B cell (primary cell): Measurements from ENCODE around the gene BIK. TPM values are rescaled to one million over a fixed set of nuclear protein-coding genes. Genes with fewer than 3 reads are reported as not detected.

Source experiments
- ATAC-seq: fragments of 200-7000 bp; cut with Tn5 transposase; one replicate; pipeline ENCODE4 v1.10.0; 2021; ENCODE audit warnings: low read depth, mild to moderate bottlenecking, moderate number of reproducible peaks, moderate library complexity
- CTCF ChIA-PET: fragments of 350-600 bp; sonication (Branson Sonifier 250); formaldehyde crosslinking; loops from one replicate; lab custom pipeline; 2021; ENCODE audit warnings: antibody characterized with exemption, inconsistent platforms; lab: Charles Lee
- POLR2A ChIA-PET: fragments of 350-600 bp; sonication (Branson Sonifier 250); formaldehyde crosslinking; loops from one replicate; lab custom pipeline; 2021; ENCODE audit warnings: antibody characterized with exemption; lab: Charles Lee
- DNase-seq: peaks from one replicate; pipeline ENCODE4 v3.0.0; 2013
- H2AFZ ChIP-seq: 2 replicates; pipeline ENCODE4 v1.6.1; 2012; ENCODE audit warnings: mild to moderate bottlenecking, low read depth, low read length; ENCODE audit not compliant: insufficient read depth, poor library complexity, severe bottlenecking
- H3K27ac ChIP-seq, 2 donors: 1 replicate in 1 of 2; 2 replicates in 1 of 2; pipeline ENCODE4 v1.5.1; 2012 to 2013; ENCODE audit warnings: low read length in 2 of 2, mild to moderate bottlenecking in 2 of 2, moderate library complexity in 1 of 2
- H3K27me3 ChIP-seq, 4 experiments: fragments of 200-600 bp in 1 of 4; sonication (generic) in 1 of 4; replicated peaks in 1 of 4; 1 replicate in 2 of 4; 2 replicates in 2 of 4; pipeline versions ENCODE4 v1.6.1 to v1.7.0; 2013 to 2016; ENCODE audit warnings: low read length in 3 of 4, mild to moderate bottlenecking in 2 of 4, mixed read lengths in 1 of 4, moderate library complexity in 1 of 4; ENCODE audit not compliant: insufficient read depth in 4 of 4, control insufficient read depth in 3 of 4; ENCODE audit errors: control extremely low read depth in 1 of 4
- H3K36me3 ChIP-seq, 2 experiments: replicated peaks in 1 of 2; 1 replicate in 1 of 2; 2 replicates in 1 of 2; pipeline versions ENCODE4 v1.6.1 to v1.7.1; 2013; ENCODE audit warnings: low read length in 1 of 2; ENCODE audit not compliant: insufficient read depth in 2 of 2, control insufficient read depth in 1 of 2; ENCODE audit errors: control extremely low read depth in 1 of 2, extremely low read depth in 1 of 2
- H3K4me1 ChIP-seq, 2 donors: fragments of 200-600 bp in 1 of 2; sonication (generic) in 1 of 2; 1 replicate in 1 of 2; 2 replicates in 1 of 2; pipeline versions ENCODE4 v1.5.1 to v1.6.1; 2013 to 2017; ENCODE audit warnings: low read length in 2 of 2; ENCODE audit not compliant: control insufficient read depth in 2 of 2, insufficient read depth in 2 of 2
- H3K4me2 ChIP-seq: replicated peaks from 2 replicates; pipeline ENCODE3; 2012; ENCODE audit warnings: mild to moderate bottlenecking, low read depth, low read length; ENCODE audit not compliant: poor library complexity, severe bottlenecking
- H3K4me3 ChIP-seq, 5 experiments: fragments of 200-600 bp in 1 of 5; sonication (generic) in 1 of 5; 1 replicate in 3 of 5; 2 replicates in 2 of 5; pipeline versions ENCODE4 v1.5.1 to v1.7.0; 2011 to 2016; ENCODE audit warnings: low read length in 4 of 5, mild to moderate bottlenecking in 4 of 5, low read depth in 2 of 5, control low read depth in 1 of 5, moderate library complexity in 1 of 5; ENCODE audit not compliant: insufficient read depth in 1 of 5; ENCODE audit errors: control extremely low read depth in 1 of 5, extremely low read depth in 1 of 5
- H3K79me2 ChIP-seq: fragments of 200-600 bp; sonication (generic); one replicate; pipeline ENCODE4 v1.6.0; 2016; ENCODE audit warnings: low read length; ENCODE audit not compliant: control insufficient read depth, insufficient read depth
- H3K9ac ChIP-seq: fragments of 200-600 bp; sonication (generic); 2 replicates; pipeline ENCODE4 v1.6.1; 2017; ENCODE audit warnings: mild to moderate bottlenecking, low read length, moderate library complexity
- H3K9me3 ChIP-seq, 3 donors: one replicate each; pipeline versions ENCODE4 v1.6.1 to v1.7.1; 2013; ENCODE audit warnings: low read length in 2 of 3; ENCODE audit not compliant: control insufficient read depth in 2 of 3, insufficient read depth in 1 of 3; ENCODE audit errors: control extremely low read depth in 1 of 3
- H4K20me1 ChIP-seq: 2 replicates; pipeline ENCODE4 v1.6.0; 2012; ENCODE audit warnings: mild to moderate bottlenecking, low read length; ENCODE audit not compliant: insufficient read depth, control insufficient read depth, poor library complexity, severe bottlenecking
- H3K27ac Mint-ChIP-seq: one replicate; pipeline ENCODE4 v1.8.0; 2021; ENCODE audit warnings: mixed read lengths
- H3K27me3 Mint-ChIP-seq: one replicate; pipeline ENCODE4 v1.8.0; 2021; ENCODE audit warnings: mixed read lengths
- H3K4me1 Mint-ChIP-seq: one replicate; pipeline ENCODE4 v1.8.0; 2021; ENCODE audit warnings: mixed read lengths
- H3K4me3 Mint-ChIP-seq: one replicate; pipeline ENCODE4 v1.8.0; 2021; ENCODE audit warnings: mixed read lengths
- H3K9me3 Mint-ChIP-seq: one replicate; pipeline ENCODE4 v1.8.0; 2022; ENCODE audit warnings: mixed read lengths; ENCODE audit not compliant: insufficient read depth
- EZH2 ChIP-seq: IDR thresholded peaks from 2 replicates; pipeline ENCODE4 v1.6.1; 2012; ENCODE audit warnings: borderline replicate concordance, low read depth, mild to moderate bottlenecking, moderate library complexity, low read length; ENCODE audit not compliant: insufficient read depth, poor library complexity, severe bottlenecking
- WGBS: methylation state at CpG from one replicate; pipeline ENCODE4 v1.1.5; 2013; ENCODE audit warnings: missing lambda C conversion rate; ENCODE audit not compliant: insufficient coverage; 5-methylcytosine and 5-hydroxymethylcytosine counted together
- intact Hi-C: fragments of 100-400 bp; cut with micrococcal nuclease; formaldehyde crosslinking; loops from one replicate; pipeline ENCODE4 v1.10.0; 2022
- polyA plus RNA-seq: library from polyadenylated mRNA; depleted of rRNA; stranded (reverse); fragments of >200 nt; gene quantifications from 2 replicates; pipeline ENCODE4 v1.2.3, GENCODE V29; 2012
- total RNA-seq, 2 donors: library from RNA; stranded (reverse); fragments of 120-200 nt in 1 of 2; gene quantifications; 1 replicate in 1 of 2; 2 replicates in 1 of 2; pipeline versions ENCODE4 v1.2.3 to v1.2.4, GENCODE V29; 2013 to 2022
- TF ChIP-seq, protein P1 (sequence below): fragments of 200-600 bp; IDR thresholded peaks from one replicate; pipeline ENCODE4 v1.8.0; 2022; ENCODE audit warnings: antibody characterized with exemption, mild to moderate bottlenecking

The BIK gene
- total and polyA plus RNA-seq, 2 donors (not counting 1 experiment from before 2014, with no cell fraction given): 1.3 to 2.7 TPM

DNA sequence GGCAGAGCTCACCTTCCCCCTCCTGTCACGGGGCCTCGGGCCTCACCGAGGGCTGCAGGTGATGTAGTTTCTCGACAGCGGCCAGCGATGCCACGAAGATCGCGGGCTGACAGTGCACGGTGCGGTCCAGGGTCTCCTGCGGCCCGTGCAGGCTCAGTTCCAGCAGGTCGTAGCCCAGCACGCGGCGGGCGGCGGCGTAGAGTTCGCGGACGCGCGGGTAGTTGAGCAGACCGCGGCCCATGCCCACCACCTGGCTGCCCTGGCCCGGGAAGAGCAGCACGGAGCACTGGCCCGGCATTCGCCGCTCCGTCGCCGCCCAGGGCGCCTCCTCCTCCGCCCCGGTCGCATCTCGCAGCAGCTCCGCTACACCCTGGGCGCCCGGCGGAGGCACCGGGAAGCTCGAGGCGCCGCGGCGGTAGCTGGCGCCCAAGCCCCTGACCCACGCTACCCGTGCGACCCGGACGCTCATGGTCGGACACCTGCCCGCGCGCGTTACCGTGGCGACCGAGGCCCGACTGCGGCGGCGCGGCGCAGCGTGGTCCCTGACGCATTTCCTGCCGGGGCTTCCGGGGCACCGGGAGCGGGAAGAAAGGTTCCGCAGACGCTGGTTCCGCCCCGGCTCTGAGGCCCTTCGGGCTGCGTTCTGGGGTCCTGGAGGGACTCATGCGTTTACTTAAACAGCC, 32.5 kb downstream of the BIK start, which contains the start of gene MCAT:
TSS of gene MCAT (minus strand) at position 519 of the 683 bp plus-strand sequence. CDS start at position 469, 50 bp downstream.
- POLR2A ChIA-PET: interaction anchor here (0.7 to 1.3 kb wide), 4 partner anchors 9 to 528 kb away, joined by 3 to 5 read pairs (median 3); partner anchors contain the start of gene POLDIP3
- Histone ChIP-seq H3K27ac (peak within 1 kb of the TSS; percentile 71 to 92), H3K9ac (peak within 1 kb of the TSS; percentile 79), H3K36me3 (peaks cover 0 to under 1% of the 10 kb centered on the region in 2 experiments), H4K20me1 (no peaks in the 10 kb centered on the region), H3K4me3 (peak within 1 kb of the TSS; percentile 22 to 81 (median 64)), H3K27me3 (no peaks in the 10 kb centered on the region), H3K4me1 (peaks cover 26 to 41% of the 10 kb centered on the region in 2 donors), H3K9me3 (no peaks in the 10 kb centered on the region), H3K79me2 (peaks cover 11% of the 10 kb centered on the region), H2AFZ (peak within 1 kb of the TSS; percentile 82), H3K4me2 (peak within 1 kb of the TSS; percentile 93)
- Mint-ChIP-seq H3K9me3 (no peaks in the 10 kb centered on the region), H3K4me3 (peak within 1 kb of the TSS; percentile 91), H3K27ac (peak within 1 kb of the TSS; percentile 96), H3K27me3 (no peaks in the 10 kb centered on the region), H3K4me1 (peaks cover 33% of the 10 kb centered on the region)
- CTCF ChIA-PET: interaction anchor here (2.1 kb wide), 1 partner anchor 10 kb away, joined by 5 read pairs; no protein-coding TSS in a partner anchor
- intact Hi-C loops: no loop called here
- ATAC-seq (peak; percentile 85), DNase-seq (peak; percentile 88)
- TF ChIP-seq, protein P1, sequence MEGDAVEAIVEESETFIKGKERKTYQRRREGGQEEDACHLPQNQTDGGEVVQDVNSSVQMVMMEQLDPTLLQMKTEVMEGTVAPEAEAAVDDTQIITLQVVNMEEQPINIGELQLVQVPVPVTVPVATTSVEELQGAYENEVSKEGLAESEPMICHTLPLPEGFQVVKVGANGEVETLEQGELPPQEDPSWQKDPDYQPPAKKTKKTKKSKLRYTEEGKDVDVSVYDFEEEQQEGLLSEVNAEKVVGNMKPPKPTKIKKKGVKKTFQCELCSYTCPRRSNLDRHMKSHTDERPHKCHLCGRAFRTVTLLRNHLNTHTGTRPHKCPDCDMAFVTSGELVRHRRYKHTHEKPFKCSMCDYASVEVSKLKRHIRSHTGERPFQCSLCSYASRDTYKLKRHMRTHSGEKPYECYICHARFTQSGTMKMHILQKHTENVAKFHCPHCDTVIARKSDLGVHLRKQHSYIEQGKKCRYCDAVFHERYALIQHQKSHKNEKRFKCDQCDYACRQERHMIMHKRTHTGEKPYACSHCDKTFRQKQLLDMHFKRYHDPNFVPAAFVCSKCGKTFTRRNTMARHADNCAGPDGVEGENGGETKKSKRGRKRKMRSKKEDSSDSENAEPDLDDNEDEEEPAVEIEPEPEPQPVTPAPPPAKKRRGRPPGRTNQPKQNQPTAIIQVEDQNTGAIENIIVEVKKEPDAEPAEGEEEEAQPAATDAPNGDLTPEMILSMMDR: no peak
- TF ChIP-seq EZH2: no peak
- WGBS: under 1% methylated on average over 83 of the region's 83 CpGs

DNA sequence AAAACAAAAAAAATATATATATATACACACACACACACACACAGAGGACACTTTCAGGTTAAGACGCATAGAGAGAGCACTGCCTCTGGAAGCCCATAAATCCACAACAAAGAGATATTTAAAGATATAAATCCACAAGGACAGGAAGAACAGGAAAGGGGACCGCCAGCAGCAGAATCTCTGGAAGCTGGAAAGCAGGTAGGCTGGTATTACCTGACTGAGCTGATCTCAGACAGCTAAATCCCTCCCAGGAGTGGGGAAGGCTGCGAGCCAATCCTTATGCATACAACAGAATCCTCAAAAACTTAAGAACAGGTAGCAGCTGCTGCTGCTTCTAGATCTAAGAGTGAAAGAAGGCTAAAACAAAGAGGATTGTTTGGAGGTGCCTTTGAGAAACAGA, 34.4 kb downstream of the BIK start:
- no peak overlapping the region for H3K4me2 ChIP-seq
- peaks cover 37 to 54% of the 10 kb centered on the region in 2 donors for H3K4me1 ChIP-seq
- CTCF ChIA-PET: interaction anchor here (1.1 kb wide), 1 partner anchor 9 kb away, joined by 3 read pairs; no protein-coding TSS in a partner anchor
- TF ChIP-seq EZH2: no peak
- TF ChIP-seq, protein P1: no peak
- no peak overlapping the region for H3K4me3 ChIP-seq
- no CpG with 5 or more reads among the region's 3 CpGs for WGBS
- Mint-ChIP-seq H3K27ac (no peak overlapping the region), H3K27me3 (no peaks in the 10 kb centered on the region), H3K4me1 (peaks cover 40% of the 10 kb centered on the region), H3K9me3 (no peaks in the 10 kb centered on the region), H3K4me3 (peak overlapping the region; percentile 13)
- no peak overlapping the region for H3K9ac ChIP-seq
- H2AFZ ChIP-seq: no peak overlapping the region
- POLR2A ChIA-PET: no interaction called here
- no peaks in the 10 kb centered on the region for H4K20me1 ChIP-seq
- no peaks in the 10 kb centered on the region for H3K27me3 ChIP-seq
- no peaks in the 10 kb centered on the region for H3K36me3 ChIP-seq
- peaks cover 11% of the 10 kb centered on the region for H3K79me2 ChIP-seq
- DNase-seq (no peak), ATAC-seq (no peak)
- H3K9me3 ChIP-seq: no peaks in the 10 kb centered on the region
- no peak overlapping the region for H3K27ac ChIP-seq
- intact Hi-C loops: no loop called here
